ENCODE results near the gene SUCLA2.

SUCLA2 gene

DNA sequence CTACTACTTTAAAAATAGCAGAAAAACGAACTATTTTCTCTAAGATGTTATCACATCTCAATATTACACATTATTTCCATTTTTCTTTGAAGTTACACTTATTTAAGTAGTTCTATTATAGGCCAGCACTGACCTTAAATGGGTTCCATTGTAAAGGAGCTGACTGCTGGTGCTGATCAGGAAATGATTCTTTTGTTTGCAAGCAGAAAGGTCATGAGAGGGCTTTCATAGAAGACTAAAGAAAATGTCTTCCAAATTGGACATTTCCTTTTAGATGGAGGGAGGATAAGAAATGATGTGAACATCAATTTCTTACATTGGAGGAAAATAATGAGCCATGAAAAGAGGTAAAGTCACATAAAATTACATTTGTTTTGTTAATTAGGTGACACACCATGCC is 96.2 kb downstream of the SUCLA2 start:
- DNase-seq (no peak), ATAC-seq (ENCODE audit: insufficient read depth, low read depth) (no peak)
- no peaks in the 10 kb centered on the region for H3K79me2 ChIP-seq (ENCODE audit: insufficient read depth, low read length)
- no peak overlapping the region for H3K9ac ChIP-seq (ENCODE audit: low read depth, low read length)
- H3K27ac ChIP-seq (ENCODE audit: low read length), result no peak overlapping the region
- no peaks in the 10 kb centered on the region for H3K27me3 ChIP-seq (ENCODE audit: insufficient read depth, low read length, poor library complexity)
- no peak overlapping the region for H3K4me2 ChIP-seq (ENCODE audit: insufficient read depth, low read length)
- no peaks in the 10 kb centered on the region for H4K20me1 ChIP-seq (ENCODE audit: insufficient read depth, low read length)
- no peaks in the 10 kb centered on the region for H3K36me3 ChIP-seq (ENCODE audit: insufficient read depth, low read length)
- H3K4me1 ChIP-seq (ENCODE audit: insufficient read depth, low read length), result no peaks in the 10 kb centered on the region
- no peak for TF ChIP-seq EZH2 (IDR thresholded peaks at IDR 0.05; ENCODE audit: borderline replicate concordance, low read depth, low read length, severe bottlenecking)
- TF ChIP-seq, protein P1, sequence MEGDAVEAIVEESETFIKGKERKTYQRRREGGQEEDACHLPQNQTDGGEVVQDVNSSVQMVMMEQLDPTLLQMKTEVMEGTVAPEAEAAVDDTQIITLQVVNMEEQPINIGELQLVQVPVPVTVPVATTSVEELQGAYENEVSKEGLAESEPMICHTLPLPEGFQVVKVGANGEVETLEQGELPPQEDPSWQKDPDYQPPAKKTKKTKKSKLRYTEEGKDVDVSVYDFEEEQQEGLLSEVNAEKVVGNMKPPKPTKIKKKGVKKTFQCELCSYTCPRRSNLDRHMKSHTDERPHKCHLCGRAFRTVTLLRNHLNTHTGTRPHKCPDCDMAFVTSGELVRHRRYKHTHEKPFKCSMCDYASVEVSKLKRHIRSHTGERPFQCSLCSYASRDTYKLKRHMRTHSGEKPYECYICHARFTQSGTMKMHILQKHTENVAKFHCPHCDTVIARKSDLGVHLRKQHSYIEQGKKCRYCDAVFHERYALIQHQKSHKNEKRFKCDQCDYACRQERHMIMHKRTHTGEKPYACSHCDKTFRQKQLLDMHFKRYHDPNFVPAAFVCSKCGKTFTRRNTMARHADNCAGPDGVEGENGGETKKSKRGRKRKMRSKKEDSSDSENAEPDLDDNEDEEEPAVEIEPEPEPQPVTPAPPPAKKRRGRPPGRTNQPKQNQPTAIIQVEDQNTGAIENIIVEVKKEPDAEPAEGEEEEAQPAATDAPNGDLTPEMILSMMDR (IDR thresholded peaks at IDR 0.05; ENCODE audit: borderline replicate concordance, extremely low read depth, low read length, poor library complexity, severe bottlenecking), result no peak
- no peak overlapping the region for H3K4me3 ChIP-seq (ENCODE audit: low read depth in 1 of 2, low read length in 2 of 2)
- H3K9me3 ChIP-seq (ENCODE audit: insufficient read depth, low read length, severe bottlenecking), result no peaks in the 10 kb centered on the region
- H2AFZ ChIP-seq (ENCODE audit: low read depth, low read length), result no peak overlapping the region

- ATAC-seq (ENCODE audit: insufficient read depth, low read depth) (no peak), DNase-seq (no peak)
- Histone ChIP-seq H3K4me2 (ENCODE audit: insufficient read depth, low read length) (no peak overlapping the region), H3K9ac (ENCODE audit: low read depth, low read length) (no peak overlapping the region), H4K20me1 (ENCODE audit: insufficient read depth, low read length) (no peaks in the 10 kb centered on the region), H3K4me1 (ENCODE audit: insufficient read depth, low read length) (no peaks in the 10 kb centered on the region), H3K27me3 (ENCODE audit: insufficient read depth, low read length, poor library complexity) (no peaks in the 10 kb centered on the region), H3K36me3 (ENCODE audit: insufficient read depth, low read length) (no peaks in the 10 kb centered on the region), H3K4me3 (ENCODE audit: low read depth in 1 of 2, low read length in 2 of 2) (no peak overlapping the region), H3K9me3 (ENCODE audit: insufficient read depth, low read length, severe bottlenecking) (no peaks in the 10 kb centered on the region), H3K79me2 (ENCODE audit: insufficient read depth, low read length) (no peaks in the 10 kb centered on the region), H2AFZ (ENCODE audit: low read depth, low read length) (no peak overlapping the region), H3K27ac (ENCODE audit: low read length) (no peak overlapping the region)
- TF ChIP-seq EZH2 (IDR thresholded peaks at IDR 0.05; ENCODE audit: borderline replicate concordance, low read depth, low read length, severe bottlenecking), result no peak
- TF ChIP-seq, protein P1 (IDR thresholded peaks at IDR 0.05; ENCODE audit: borderline replicate concordance, extremely low read depth, low read length, poor library complexity, severe bottlenecking), result no peak
These were observed 96.8 kb downstream of the SUCLA2 start for GRCh38 chr13:47904241-47904640.

- Histone ChIP-seq H4K20me1 (ENCODE audit: insufficient read depth, low read length) (no peaks in the 10 kb centered on the region), H3K79me2 (ENCODE audit: insufficient read depth, low read length) (no peaks in the 10 kb centered on the region), H2AFZ (ENCODE audit: low read depth, low read length) (no peak overlapping the region), H3K36me3 (ENCODE audit: insufficient read depth, low read length) (no peaks in the 10 kb centered on the region), H3K4me1 (ENCODE audit: insufficient read depth, low read length) (no peaks in the 10 kb centered on the region), H3K27ac (ENCODE audit: low read length) (no peak overlapping the region), H3K27me3 (ENCODE audit: insufficient read depth, low read length, poor library complexity) (no peaks in the 10 kb centered on the region), H3K4me2 (ENCODE audit: insufficient read depth, low read length) (no peak overlapping the region), H3K9me3 (ENCODE audit: insufficient read depth, low read length, severe bottlenecking) (no peaks in the 10 kb centered on the region), H3K4me3 (ENCODE audit: low read depth in 1 of 2, low read length in 2 of 2) (no peak overlapping the region), H3K9ac (ENCODE audit: low read depth, low read length) (no peak overlapping the region)
- TF ChIP-seq, protein P1 (IDR thresholded peaks at IDR 0.05; ENCODE audit: borderline replicate concordance, extremely low read depth, low read length, poor library complexity, severe bottlenecking), result no peak
- no peak for TF ChIP-seq EZH2 (IDR thresholded peaks at IDR 0.05; ENCODE audit: borderline replicate concordance, low read depth, low read length, severe bottlenecking)
- ATAC-seq (ENCODE audit: insufficient read depth, low read depth) (no peak), DNase-seq (no peak)
These were observed 97.2 kb downstream of the SUCLA2 start for GRCh38 chr13:47903836-47904235.

GRCh38 chr13:47901441-47901840 is 99.6 kb downstream of the SUCLA2 start:
- Histone ChIP-seq H3K9ac (ENCODE audit: low read depth, low read length) (no peak overlapping the region), H3K4me3 (ENCODE audit: low read depth in 1 of 2, low read length in 2 of 2) (no peak overlapping the region), H3K4me2 (ENCODE audit: insufficient read depth, low read length) (no peak overlapping the region), H2AFZ (ENCODE audit: low read depth, low read length) (no peak overlapping the region), H3K27me3 (ENCODE audit: insufficient read depth, low read length, poor library complexity) (no peaks in the 10 kb centered on the region), H3K36me3 (ENCODE audit: insufficient read depth, low read length) (no peaks in the 10 kb centered on the region), H3K9me3 (ENCODE audit: insufficient read depth, low read length, severe bottlenecking) (no peaks in the 10 kb centered on the region), H3K4me1 (ENCODE audit: insufficient read depth, low read length) (no peaks in the 10 kb centered on the region), H3K79me2 (ENCODE audit: insufficient read depth, low read length) (no peaks in the 10 kb centered on the region), H4K20me1 (ENCODE audit: insufficient read depth, low read length) (no peaks in the 10 kb centered on the region), H3K27ac (ENCODE audit: low read length) (no peak overlapping the region)
- ATAC-seq (ENCODE audit: insufficient read depth, low read depth) (no peak), DNase-seq (no peak)
- TF ChIP-seq, protein P1 (IDR thresholded peaks at IDR 0.05; ENCODE audit: borderline replicate concordance, extremely low read depth, low read length, poor library complexity, severe bottlenecking), result no peak
- no peak for TF ChIP-seq EZH2 (IDR thresholded peaks at IDR 0.05; ENCODE audit: borderline replicate concordance, low read depth, low read length, severe bottlenecking)
